ENCODE data around the gene FBXL22.
"Not testable (repeated sequence)": the region's sequence is repeated elsewhere in the genome, so short reads cannot be mapped to it uniquely, and the experiment has no call there.

FBXL22 gene

DNA sequence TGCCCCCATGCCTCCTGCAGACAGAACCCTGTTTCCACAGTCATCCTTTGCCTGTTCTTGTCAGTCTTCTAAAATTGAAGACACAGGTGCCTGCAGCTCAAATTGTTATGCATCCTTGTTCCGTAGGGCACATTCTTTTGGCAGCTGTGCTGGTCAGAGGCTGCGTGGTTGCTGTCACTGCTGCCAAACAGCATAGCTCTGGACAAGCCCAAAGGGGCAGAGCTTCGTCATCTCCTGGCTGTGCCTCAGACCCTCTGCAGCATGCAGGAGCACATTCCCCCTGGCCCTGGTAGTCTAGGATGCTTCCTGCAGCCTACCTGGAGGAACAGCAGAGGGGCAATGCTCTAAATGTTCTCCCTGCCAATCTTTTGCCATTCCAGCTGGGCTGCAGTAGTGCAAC lies 2.1 kb upstream of the FBXL22 start:
- no peak for DNase-seq

DNA sequence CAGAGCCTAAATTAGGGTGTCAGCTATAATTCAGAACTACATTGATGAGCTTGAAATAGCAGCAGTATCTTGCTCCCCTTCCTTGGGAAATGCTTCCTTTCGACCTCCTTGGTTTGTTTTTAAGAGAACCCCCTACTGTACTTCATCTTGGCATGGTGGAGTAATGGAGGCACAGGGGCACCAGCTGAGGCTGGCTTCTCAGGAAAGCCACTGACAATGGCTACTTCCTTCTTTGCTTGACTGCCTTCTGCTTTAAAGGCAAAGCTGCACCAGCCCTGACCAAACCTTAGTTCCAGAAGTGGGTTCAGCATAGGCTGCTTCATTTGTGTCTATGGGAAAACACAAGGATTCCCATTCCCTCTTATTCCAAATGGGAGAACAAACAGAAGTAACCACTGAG lies 1.5 kb upstream of the FBXL22 start:
- no peak for DNase-seq

DNA sequence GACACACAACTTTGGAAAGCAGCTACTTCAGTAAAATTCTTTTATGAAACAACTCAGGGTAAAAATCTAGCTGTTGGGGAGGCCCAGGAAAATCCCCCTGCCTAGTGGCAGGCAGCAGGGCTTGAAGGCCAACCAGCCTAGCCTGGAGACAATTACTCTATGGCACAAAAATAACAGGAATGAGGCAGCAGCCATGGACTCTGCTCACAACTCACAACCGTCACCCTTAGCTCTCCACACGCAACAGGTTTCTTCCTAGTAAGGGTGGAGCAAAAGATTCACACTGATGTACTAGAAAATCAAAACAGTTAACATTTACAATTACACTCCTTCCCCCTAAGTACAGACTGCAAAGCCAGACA lies 530 bp upstream of the FBXL22 start:
- no peak for DNase-seq

DNA sequence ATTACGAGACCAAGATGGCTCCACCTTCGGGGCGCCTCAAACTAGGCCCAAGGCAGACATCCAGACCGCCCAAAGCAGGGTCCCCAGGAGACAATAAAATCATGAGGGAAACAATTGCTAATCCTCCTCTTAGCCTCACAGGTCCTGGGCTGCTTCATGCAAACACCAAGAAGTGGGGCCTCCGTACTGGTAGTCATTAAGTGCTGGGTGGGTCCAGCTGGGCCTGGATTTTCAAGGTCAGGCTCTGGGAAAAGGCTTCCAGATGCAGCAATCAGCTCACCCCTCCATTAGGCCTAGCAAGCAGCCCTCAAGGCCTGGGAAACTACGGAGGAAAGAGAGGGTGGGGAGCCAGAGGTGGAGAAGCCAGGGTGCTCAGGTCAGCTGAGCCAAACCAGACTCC lies 634 bp downstream of the FBXL22 start:
- DNase-seq, result no peak

DNA sequence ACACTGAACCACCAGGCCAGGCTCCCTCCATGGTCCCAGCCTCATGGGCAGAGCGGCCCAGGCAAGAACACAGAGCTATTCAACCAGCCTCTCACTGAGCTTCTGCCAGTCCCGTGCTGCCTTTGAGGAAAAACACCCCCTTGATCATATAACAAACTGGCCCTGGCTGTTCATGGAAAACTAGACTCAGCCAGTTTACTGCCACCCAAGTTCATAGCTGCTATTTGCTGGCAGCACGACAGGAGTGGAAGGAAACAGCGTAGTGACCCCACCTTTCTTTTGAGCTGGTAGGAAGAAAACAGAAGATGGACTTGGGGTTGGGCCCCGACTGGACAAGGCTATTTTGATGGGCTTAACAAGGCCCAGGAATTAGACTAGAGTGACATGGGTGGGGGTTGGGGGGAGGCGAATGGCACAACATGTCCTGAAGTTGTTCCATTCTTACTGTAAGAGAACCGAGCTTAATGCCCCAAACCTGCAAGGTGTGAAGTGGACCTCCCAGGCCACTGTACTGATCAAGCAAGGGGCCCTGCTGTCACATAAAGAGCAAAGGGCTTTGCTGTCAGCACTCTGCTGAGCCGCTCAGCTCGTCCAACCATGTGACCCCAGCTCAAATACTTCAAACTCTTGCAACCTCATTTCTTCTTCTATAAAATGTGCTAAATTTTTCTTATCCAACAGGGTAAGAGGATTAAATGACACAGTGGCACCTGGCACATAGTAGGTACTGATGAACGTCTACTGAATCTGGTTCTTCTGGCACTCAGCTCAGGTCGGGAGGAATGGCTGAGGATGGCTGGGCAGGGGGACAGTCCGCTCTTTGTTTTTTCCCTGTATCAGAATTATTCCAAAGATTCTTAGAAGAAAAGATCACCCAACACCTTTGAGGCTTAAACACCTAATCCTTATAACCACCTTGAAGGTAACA lies 1.6 kb downstream of the FBXL22 start:
- no peak for DNase-seq

DNA sequence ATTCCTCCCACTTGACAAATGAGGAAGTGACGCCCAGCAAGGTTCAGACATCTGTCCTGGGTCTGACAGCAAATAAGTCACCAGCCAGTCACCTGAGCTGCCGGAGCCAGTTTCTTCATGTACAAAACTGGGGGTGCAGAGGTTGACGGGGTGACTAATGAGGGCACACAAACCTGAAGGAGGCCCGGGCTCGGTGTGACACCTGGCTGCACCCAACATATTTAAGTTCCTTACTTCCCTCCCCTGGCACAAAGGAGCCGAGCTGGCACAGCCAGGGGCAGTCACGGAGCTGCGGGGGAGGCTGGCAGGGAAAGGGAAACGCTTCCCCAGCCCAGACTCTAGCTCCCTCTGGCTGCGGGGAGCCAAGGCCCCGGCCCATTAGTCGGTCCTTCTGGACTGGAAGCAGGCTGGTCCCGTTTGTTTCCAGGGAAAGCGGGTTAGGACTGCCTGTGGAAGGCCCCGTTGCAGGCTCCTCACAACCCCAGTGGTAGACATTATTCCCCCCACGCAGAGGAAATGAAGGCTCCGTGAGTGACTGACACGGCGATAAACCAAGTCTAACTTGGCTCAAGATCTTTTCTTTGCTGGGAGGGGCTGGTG lies 2.3 kb downstream of the FBXL22 start:
- DNase-seq, result peak; percentile 50 to 57

DNA sequence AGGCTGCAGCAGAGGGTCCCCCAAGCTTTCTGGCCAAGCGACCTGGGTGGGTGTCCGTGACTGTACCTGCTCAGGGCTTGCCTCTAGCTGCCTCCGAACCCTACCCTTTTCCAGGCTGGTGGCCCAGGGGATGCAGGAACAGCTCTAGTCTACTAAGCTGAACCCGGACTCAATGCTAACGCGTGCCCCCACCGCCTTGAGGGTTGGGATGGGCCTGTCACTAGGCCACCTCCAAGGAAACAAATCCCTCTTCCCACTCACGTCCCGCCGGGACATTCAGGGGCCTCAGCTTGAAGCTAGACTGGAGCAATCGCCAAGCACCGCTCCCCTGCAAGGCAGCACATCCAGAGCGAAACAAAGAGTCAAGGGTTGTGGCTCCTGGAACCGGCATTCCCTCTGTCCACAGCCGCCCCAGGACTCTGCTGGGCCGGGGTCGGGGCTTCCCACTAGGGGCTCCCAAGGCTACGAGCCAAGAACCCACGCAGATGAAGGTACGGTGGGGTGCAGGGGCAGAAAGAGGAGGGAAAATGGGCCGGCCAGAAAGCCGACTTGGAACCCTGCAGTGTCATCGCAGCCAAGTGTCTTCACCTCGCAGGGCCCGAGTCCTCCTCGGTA lies 2.9 kb downstream of the FBXL22 start:
- peak; percentile 34 to 42 for DNase-seq

DNA sequence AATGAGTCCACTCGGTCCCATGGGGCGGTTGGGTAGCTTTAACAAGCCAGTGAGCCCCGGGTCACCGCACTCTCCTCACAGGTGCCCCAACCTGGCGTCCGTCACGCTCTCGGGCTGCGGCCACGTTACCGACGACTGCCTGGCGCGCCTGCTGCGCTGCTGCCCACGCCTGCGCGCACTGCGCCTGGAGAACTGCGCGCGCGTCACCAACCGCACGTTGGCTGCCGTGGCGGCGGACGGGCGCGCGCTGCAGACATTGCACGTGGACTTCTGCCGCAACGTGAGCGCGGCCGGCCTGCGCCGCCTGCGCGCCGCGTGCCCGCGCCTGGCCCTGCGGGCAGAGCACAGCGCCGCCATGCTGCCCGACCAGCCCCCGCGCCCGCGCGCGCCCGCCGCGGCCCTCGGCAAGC lies 3.4 kb downstream of the FBXL22 start:
- peak; percentile 89 to 90 for DNase-seq

DNA sequence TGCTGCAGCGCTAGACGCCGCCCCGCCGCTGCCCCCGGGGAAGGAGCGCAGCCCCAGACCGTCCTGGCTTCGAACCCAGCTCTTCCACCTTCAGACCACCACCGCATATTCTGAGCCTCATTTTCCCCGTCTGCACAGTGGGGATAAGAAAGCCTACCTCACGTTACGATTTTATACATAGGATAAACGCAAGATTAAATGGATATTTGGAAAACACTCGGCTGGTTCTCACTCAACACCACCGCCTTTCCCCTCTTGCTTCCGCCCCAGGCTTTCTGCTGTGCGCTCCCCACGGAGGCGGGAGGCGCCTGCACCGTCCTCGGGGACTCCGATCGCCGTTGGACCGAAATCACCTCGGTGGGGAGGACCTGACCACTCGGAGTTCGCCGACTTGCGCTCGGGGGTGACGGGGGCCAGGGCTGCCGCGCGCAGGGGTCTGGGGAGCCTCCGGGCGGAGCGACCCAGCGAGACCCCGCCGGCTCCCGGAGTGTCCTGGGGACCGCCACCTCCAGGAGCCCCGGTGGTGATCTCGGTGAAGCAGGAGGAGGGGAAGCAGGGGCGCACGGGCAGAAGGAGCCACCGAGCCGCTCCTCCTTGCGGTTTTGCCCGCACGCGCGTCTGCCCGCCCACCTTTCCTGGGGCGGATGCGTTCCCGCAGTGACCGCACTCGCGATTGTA lies 4.0 kb downstream of the FBXL22 start:
- peak; percentile 55 to 62 for DNase-seq

DNA sequence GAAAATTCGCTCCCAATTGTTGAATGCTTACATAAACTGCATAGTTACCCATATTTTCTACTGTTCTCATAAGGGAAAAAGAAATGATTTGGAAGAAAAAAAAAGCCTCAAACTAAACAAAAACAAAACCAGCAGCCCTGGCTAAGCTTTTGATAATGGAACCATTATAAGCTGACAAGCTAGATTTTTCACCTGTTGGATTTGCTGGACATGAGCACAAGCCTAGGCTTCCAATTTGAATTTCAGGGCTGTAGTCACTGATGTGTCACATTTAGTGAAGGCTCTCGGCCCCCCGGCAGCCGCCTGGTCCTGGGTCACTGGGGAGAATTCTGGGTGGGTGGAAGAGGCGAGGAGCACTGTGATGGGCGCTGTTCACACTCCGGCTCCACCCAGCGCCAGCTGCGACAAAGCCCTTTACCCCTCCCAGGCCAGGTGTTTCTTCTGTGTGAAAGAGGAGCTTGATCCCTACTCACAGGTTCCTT lies 4.6 kb downstream of the FBXL22 start:
- DNase-seq, result no peak

DNA sequence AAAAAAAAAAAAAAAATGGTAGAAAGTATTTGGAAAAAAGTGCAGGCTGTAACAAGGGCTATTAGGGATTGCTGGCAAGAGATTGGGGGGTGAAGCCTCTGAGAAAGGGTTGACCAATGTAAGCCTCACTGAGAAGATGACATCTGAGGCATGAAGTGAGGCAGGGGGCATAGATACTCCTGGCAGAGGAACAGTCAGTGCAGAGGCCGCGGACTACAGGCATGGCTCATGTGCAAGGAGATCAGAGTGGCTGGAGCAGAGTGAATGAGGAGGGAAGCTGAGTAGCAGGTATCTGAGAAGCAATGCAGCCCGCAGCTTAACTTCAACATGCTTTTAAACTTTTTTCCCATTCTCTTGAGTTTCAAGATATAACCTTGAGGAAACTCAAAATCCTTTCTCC lies 5.4 kb downstream of the FBXL22 start:
- no peak for DNase-seq

DNA sequence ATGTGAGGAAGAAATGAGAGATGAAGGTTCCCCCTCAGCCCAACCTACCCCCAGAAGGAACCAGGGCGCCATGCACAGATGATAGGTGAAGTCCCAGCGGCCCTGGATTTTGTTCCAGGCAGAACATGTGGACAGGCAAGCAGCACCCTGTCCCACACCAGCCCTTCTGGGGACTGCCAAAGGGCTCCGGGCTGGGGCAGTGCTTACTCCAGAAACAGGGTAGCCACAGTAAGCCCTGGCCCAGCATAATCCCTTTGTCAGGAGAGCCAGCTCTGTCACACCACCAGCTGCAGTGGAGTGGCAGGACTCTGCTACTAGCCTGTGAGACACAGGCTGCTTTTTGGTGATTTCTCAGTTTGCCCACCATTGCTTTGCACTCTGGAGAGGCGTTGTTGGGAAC lies 6.3 kb downstream of the FBXL22 start:
- DNase-seq, result no peak

DNA sequence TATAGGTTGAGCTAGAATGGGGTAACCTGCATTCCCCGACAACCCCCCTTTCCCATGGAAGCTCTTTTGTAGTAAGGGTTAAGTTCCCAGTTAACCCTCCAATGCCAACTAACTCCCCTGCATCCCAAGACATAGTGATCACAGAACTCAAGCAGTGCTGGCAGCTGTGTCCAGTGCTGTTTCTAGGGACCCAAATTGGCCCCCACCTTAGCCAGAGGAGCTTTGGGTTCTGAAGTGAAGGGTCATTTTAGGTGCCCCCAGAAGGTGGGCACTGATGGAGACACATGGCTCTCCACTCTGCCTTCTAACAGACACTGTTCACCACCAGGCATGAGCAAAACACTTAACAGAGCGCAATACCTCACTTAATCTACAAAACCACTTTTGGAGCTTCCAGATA lies 7.1 kb downstream of the FBXL22 start:
- no peak for DNase-seq

DNA sequence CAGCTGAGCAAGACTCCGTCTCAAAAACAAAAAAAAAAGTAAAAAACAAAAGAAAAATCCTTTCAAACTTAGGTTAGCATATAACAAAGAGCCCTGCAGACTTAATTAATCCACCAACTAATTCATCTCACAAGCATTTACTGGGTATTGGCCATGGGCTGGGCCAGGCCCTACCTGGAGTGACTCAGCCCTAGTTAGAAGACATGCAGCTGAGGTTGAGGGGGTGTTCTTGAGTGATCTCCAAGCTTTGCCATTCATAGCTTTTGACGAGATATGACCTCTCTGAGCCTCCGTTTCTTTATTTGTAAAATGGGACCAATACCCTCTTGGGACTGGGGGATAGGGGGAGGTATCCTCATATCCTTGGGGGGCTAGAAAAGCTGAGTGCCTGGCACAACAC lies 7.8 kb downstream of the FBXL22 start:
- no peak for DNase-seq

DNA sequence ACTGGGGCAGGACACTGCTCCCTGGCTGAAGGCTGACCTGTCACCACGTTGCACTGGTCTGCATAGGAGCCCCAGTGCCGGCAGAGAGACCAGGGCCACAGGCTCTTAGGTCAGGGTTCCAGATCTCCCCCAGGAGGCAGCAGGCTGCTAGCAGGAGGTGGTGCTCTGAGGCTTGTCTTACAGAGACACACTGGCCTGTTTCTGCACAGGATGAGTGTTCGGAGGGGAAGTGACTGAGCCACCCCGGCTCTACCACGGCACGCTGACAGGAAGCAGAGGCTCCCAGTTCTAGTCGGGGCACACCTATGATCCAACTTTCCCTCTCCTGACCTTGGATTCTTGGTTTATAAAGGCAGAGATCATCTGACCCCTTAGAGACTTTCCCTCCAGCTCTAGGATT lies 8.6 kb downstream of the FBXL22 start:
- DNase-seq, result peak; percentile 65 to 69

DNA sequence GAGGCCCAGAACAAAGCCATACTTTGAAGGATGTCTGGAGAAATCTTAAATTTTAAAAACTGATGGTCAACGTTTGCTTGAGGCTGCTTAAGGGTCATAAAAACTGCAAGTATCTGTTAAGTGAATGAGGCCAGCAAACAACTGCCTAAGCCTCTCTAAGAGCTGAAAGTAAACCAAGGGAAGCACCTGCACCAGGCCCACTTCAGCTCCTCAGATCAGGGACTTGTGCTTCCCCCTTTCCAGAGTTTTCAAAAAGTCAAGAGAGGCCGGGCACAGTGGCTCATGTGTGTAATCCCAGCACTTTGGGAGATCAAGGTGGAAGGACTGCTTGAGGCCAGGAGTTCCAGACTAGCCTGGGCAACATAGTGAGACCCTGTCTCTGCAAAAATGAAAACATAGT lies 9.1 kb downstream of the FBXL22 start:
- no peak for DNase-seq

DNA sequence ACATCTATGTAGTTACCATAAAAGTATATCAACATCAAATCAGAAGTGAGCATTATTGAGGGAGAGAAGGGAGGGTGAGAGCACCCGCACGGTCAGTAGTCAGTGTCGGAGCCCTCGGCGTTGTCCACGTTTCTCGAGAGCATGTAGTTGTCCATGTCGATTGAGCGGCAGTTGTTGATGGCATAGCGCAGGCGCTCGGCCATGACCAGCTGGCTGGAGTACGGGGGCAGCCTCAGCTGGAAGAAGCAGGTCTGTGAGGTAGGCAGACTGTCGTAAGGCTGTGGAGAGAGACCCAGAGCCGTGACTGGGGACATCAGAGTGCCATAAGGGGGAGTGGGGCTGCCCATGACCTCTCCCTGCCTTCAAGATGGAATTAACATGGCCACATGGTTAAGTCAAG lies 11.8 kb downstream of the FBXL22 start:
- no peak for DNase-seq

DNA sequence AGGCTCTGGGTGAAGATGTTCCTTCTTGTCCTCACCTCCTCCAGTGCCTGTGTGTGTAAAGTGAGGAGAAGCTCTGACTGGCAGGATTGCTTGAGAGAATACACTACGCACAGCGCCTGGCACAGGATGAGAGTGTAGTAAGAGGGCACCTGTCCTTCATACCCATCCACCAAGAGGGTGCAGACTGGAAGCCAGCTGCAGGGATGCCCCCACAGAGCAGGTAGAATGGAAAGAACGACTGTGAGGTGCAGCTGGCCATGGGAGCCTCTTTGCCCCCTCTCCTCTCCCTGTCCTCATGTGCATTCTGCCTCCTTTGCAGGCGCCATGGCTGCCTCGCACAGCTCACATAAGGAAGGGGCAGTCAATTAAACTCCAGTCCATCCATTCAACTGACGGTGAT lies 12.3 kb downstream of the FBXL22 start:
- no peak for DNase-seq

DNA sequence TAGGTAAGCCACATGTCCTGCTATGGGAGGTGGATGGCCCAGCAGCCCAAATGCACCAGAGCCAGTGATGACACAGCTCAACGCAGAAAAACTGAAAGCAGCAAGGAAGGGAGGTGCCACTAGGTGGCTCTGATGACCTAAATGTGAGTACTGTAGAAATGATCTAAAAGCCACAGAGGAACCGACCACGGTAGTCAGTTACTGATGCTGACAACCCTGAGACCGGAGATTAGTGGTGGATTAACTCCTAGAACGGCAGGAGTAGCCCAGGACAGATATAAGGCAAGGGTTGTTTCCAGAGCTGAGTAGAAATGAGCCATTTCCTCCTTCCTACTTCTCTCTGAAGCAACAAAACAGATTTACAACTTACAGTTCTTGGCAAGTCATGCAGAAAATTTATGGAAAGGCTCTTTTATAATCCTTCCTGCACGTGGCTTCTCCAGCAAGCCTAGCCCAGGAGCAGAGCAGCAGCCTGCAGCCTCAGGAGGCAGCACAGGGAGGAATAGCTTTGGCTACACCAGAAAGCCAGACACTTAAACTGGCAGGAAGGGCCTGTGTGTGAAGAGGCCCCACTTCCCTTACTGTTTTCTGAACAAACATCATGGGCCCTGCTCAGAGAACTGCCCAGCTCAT lies 13.1 kb downstream of the FBXL22 start:
- peak; percentile 76 to 84 for DNase-seq

DNA sequence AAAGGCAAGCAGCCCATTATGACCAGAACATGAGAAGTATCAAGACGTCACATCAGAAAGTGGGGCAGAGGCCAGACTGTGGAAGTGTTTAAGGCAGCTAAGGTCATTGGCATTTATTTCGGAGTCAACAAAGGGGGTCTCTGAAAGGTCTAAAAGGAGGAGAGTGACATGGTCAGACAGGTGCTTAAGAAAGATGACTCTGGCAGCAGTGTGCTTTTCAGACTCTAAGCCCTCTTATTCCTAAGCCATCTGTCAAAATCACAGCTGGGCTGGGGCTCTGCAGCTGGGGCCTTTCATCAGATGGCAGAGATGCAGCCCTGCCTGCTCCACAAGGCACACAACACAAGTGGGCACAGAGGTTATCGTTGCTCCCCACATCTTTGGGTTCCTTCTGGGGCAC lies 14.0 kb downstream of the FBXL22 start:
- no peak for DNase-seq

DNA sequence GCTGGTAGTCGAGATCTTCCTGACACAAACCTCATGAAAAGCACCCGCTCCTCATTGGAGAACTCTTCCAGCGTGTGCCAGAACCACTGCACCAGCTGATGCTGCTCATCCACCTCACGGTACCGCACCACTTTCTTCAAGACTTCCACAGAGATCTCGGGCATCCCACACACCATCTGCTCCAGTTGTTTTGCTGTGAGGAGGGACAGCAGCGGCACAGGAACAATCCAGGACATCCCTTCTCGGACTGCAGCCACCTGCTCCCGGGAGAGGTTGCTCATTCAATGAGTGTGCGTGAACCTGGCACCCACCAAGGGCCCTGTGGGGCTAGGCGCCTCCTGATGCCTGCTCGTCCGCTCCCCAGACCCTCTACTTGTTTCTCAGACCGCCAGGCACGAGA lies 15.1 kb downstream of the FBXL22 start:
- no peak for DNase-seq

DNA sequence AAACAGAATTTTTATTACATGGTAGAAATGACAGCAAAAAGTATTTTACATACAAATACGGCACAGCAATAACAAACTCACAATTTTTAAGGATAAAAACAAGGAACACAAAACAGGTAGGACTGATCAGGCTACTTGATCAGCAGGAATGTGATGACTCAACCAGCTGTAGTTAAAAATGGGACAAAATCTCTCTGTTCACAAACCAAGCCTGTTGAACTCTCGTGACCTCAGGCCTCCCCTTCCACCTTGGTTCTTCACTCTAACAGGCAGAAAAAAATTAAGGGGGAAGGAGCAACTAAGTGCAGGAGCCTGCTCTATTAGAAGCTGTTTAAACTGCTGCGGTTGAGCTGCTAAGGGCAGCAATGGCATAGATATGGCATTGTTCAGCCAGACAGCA lies 18.7 kb downstream of the FBXL22 start:
- DNase-seq, result no peak

DNA sequence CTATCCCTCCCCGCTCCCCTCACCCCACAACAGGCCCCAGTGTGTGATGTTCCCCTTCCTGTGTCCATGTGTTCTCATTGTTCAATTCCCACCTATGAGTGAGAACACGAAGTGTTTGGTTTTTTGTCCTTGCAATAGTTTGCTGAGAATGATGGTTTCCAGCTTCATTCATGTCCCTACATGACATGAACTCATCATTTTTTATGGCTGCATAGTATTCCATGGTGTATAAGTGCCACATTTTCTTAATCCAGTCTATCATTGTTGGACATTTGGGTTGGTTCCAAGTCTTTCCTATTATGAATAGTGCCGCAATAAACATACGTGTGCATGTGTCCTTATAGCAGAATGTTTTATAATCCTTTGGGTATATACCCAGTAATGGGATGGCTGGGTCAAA lies 20.0 kb downstream of the FBXL22 start:
- DNase-seq, result not testable (repeated sequence)
